ENCODE results near the gene KIF18B. TPM values are rescaled to one million over a fixed set of nuclear protein-coding genes. Genes with fewer than 3 reads are reported as not detected.
A peak's percentile ranks its signal among the peaks of the same experiment; 100 is the strongest.
"Not testable (repeated sequence)": the region's sequence is repeated elsewhere in the genome, so short reads cannot be mapped to it uniquely, and the experiment has no call there.

KIF18B gene
- total RNA-seq, 1 experiment from 2014 or later, result 15.9 TPM

DNA sequence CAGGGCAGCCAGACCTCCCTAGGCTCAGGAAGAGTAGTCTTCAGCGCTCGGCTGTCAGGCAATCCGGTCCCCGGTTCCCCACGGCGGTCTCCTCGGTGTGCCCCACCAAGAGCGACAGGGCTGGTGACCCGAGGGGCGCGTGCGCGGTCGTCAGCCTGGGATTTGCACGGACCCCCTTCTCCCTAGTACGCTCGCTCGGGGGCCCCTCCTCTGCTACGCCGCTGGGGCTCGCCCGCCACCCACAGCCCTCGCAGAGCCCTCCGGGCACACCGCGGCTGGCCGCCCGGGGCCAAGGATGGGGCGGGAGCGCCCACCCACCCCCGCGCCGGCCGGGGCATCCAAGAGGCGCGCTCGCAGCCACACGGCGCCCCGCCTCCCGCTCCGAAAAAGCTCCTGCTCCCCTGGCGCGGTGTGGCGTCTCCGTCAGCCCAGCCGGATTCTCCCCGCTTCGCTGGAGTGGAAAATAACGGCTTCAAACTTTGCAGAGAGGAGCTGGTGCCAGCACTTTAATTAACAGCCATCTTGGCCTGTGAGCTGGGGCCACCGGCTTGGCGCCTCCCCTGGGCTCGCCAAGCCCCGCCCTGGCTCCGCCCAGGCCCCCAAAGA, 22.7 kb upstream of the KIF18B start:
- DNase-seq (ENCODE audit: low read depth), result no peak

- DNase-seq (ENCODE audit: low read depth), result no peak
These were observed 21.7 kb upstream of the KIF18B start for GRCh38 chr17:44969144-44969780.

GRCh38 chr17:44968225-44969143, 20.9 kb upstream of the KIF18B start, which contains the start of gene C1QL1:
C1QL1 (minus strand) TSS chr17:44968303; CDS start chr17:44968048, 255 bp downstream.
- DNase-seq (ENCODE audit: low read depth), result peak; percentile 77

GRCh38 chr17:44967907-44968224, 20.3 kb upstream of the KIF18B start:
- DNase-seq (ENCODE audit: low read depth), result no peak

GRCh38 chr17:44967026-44967906, 19.7 kb upstream of the KIF18B start:
- no peak for DNase-seq (ENCODE audit: low read depth)

GRCh38 chr17:44966348-44967025, 18.9 kb upstream of the KIF18B start:
- DNase-seq (ENCODE audit: low read depth), result no peak

DNA sequence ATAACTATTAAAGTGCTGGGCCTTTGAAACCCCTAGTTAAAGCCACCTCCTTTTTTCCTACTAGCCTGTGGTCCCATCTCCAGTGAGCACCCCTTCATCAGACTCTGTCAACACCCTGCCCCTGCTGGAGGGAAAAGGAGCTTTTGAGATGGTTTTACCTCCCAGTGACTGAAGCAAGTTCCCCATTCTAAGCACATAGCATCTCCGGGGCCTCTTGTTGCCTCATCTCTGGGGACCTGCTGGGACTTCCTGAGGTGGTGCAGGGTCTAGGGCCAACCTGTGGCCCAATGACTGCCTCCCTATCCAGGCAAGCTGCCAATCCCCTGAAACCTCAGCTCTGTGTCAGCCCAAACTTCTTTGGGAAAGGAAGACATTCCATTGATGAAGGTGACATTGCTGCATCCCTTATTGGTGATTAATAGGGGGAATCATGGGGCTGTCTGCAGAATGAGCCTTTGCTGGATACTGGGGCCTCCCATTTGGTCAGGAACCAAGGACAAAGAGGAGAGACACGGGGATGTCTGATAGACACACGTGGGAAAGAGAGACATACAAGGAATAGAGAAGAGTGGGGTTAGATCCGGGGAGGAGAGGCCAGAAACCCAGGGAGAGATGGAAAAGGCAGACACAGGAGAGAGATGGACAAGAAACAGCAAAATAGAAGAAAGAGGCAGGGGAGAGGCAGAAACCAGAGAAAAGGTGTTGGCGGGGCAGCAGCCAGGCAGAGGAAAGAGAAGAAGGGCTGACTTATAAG, 18.1 kb upstream of the KIF18B start:
- no peak for DNase-seq (ENCODE audit: low read depth)

GRCh38 chr17:44961921-44962350, 14.4 kb upstream of the KIF18B start:
- no peak for DNase-seq (ENCODE audit: low read depth)

DNA sequence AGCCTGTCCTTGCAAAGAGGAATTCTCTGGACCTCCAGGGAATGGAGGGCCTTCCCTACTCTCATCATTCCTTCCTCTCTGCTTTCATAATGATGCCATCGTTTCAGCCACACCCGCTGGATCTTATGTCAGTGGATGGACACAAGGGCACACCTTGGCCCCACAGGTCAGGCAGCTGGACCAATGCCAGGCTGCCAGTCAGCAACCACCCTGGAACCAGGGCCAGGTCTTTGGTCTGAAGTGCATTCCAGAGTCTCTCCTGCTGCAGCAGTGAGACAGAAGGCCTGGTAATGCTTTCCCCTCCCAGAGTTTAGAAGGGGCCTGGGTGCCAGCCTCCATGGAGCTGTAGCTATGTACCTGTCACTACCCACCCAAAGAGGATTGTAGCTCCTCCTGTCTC, 13.1 kb upstream of the KIF18B start:
- no peak for DNase-seq (ENCODE audit: low read depth)

- DNase-seq (ENCODE audit: low read depth), result no peak
These were observed 12.4 kb upstream of the KIF18B start for GRCh38 chr17:44959821-44960531.

- DNase-seq (ENCODE audit: low read depth), result no peak
These were observed 9.7 kb upstream of the KIF18B start for GRCh38 chr17:44956998-44957981.

DNA sequence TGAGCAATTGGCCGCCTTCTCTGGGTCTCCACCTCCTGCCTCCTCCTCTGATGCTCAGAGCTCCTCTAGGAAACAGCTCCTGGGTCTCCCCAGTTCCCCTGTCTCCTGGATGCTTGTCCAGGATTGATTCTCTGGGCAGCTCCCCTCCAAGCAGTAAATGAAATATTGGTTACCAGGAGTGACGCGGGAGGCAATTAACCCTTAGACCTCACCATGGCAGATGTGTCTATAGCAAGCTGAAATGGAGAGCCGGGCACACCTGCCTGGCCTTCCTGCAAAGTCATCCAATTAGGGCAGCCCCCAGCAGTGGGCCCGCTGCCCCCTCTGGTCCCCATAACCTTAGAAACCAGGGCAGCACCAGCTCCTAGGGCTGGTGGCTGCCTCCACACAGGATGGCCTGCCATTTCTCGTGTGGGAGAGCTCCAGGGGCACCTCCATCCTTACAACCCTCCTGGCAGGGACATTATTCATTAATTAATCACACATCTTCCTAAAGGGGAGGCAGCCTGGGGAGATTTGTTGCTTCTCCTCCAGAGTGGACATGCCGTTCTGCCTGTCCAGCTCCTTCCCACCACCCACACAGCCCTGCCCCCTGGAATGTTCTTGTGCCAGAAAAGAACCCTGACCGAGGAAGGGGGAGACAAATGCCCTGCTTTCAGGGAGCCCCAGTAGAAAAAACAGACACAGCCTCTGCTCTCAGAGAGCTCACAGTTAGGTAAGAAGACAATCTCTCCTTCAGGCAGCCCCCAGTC, 8.3 kb upstream of the KIF18B start:
- DNase-seq (ENCODE audit: low read depth), result no peak

DNA sequence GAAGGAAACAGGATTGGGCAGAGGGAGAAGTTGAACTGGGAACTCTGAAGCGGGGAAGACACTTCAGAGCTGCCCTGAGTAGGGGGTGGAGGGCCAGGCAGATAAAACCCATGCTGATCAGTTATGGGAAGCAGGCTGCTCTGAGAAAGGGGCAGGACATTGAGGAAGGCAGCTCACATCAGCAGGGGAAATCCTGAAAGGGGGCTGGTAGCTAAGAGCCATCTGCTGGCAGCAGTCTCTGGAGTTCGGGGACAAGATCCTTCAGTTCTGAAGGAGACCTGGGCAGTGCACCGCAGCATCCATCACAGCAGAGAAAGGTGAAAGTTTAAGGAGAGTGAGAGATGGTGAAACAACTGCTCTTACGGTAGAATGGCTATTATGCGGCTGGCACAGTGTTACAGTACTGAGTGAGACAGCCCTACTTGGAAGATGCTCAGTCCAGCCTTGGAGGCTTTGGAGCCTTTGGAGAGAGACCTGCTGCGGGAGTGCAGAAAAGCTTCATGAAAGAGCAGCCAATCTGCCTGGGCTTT, 5.4 kb upstream of the KIF18B start:
- DNase-seq (ENCODE audit: low read depth), result no peak

DNA sequence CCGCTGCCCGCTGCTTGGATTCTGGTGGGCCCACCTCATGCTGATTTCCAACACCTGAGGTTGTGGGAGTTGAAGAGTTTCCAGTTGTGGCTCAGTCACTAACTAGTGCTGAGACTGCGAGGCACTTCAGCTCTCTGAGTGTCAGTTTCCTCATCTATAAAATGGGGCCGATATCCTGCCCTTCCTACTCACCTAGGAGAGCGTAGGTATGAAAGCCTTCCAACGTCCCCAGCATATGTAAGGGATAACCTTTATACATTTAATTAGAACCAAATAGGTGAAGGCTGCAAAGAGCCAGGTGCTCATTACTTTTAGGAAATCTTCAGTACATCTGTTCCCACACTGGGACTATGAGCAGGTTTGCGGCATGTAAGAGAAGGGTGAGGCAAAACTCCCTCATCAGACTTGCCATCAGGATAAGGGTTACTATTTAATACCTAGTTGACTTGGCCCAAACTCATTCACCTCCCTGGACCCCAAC, 782 bp upstream of the KIF18B start:
- no peak for DNase-seq (ENCODE audit: low read depth)

GRCh38 chr17:44945652-44946051, 1.9 kb downstream of the KIF18B start:
- not testable (repeated sequence) for DNase-seq (ENCODE audit: low read depth)

GRCh38 chr17:44942456-44942855, 5.1 kb downstream of the KIF18B start:
- no peak for DNase-seq (ENCODE audit: low read depth)
